Astrocyte of the hippocampus (primary cell): Measurements from ENCODE around the gene BTNL3.

Source experiments
- DNase-seq: peaks from one replicate; pipeline ENCODE4 v3.0.0; 2011; ENCODE audit warnings: low read depth, low spot score

BTNL3 gene

GRCh38 chr5:181020688-181021087 lies 32.0 kb downstream of the BTNL3 start:
- DNase-seq: no peak

- no peak for DNase-seq
Measured at GRCh38 chr5:181024245-181025064, 35.8 kb downstream of the BTNL3 start.

- no peak for DNase-seq
Measured at GRCh38 chr5:181027452-181028031, 38.9 kb downstream of the BTNL3 start.

GRCh38 chr5:181028032-181028819 lies 39.6 kb downstream of the BTNL3 start:
- no peak for DNase-seq

GRCh38 chr5:181031716-181032115 lies 43.1 kb downstream of the BTNL3 start:
- no peak for DNase-seq

- DNase-seq: no peak
Measured at GRCh38 chr5:181035991-181036815, 47.6 kb downstream of the BTNL3 start.

- DNase-seq: no peak
Measured at GRCh38 chr5:181036816-181037364, 48.2 kb downstream of the BTNL3 start.

- no peak for DNase-seq
Measured at GRCh38 chr5:181037365-181037861, 48.8 kb downstream of the BTNL3 start.

- DNase-seq: no peak
Measured at GRCh38 chr5:181039471-181039870, 50.8 kb downstream of the BTNL3 start.

GRCh38 chr5:181039931-181040630 lies 51.4 kb downstream of the BTNL3 start, which contains the start of gene BTNL9:
Gene BTNL9 (plus strand): TSS chr5:181040266. CDS start chr5:181045490, 5,224 bp downstream.
- DNase-seq: no peak

- DNase-seq: no peak
Measured at GRCh38 chr5:181040631-181040945, 51.9 kb downstream of the BTNL3 start.

- no peak for DNase-seq
Measured at GRCh38 chr5:181041043-181041442, 52.4 kb downstream of the BTNL3 start.

- DNase-seq: no peak
Measured at GRCh38 chr5:181042036-181042713, 53.5 kb downstream of the BTNL3 start.

GRCh38 chr5:181042722-181043121 lies 54.1 kb downstream of the BTNL3 start:
- DNase-seq: no peak

- no peak for DNase-seq
Measured at GRCh38 chr5:181043285-181044092, 54.8 kb downstream of the BTNL3 start.

- no peak for DNase-seq
Measured at GRCh38 chr5:181044093-181044599, 55.5 kb downstream of the BTNL3 start.

GRCh38 chr5:181044662-181045305 lies 56.1 kb downstream of the BTNL3 start:
- DNase-seq: no peak

- no peak for DNase-seq
Measured at GRCh38 chr5:181045316-181045715, 56.7 kb downstream of the BTNL3 start.
